Stomach (tissue), 4 donors: Measurements from ENCODE around the gene PRKAB1.

Source experiments
- EP300 ChIP-seq: sonication (generic); formaldehyde crosslinking; IDR thresholded peaks from one replicate; pipeline ENCODE4 v1.6.1; 2017; ENCODE audit warnings: antibody characterized with exemption
- POLR2A ChIP-seq, 4 donors: fragments of 450-650 bp; IDR thresholded peaks; one replicate each; pipeline ENCODE4 v1.6.1; 2016; ENCODE audit warnings: antibody characterized with exemption in 4 of 4, control low read depth in 2 of 4, mild to moderate bottlenecking in 1 of 4, moderate library complexity in 1 of 4
- POLR2AphosphoS5 ChIP-seq, 3 donors: sonication (generic); formaldehyde crosslinking; IDR thresholded peaks; one replicate each; pipeline ENCODE4 v1.6.1; 2016; ENCODE audit warnings: antibody characterized with exemption in 3 of 3
- TF ChIP-seq, protein P1 (sequence below), 7 experiments: fragments of 450-650 bp in 4 of 7; fragments of 200-600 bp in 3 of 7; sonication (generic) in 3 of 7; IDR thresholded peaks; one replicate each; pipeline ENCODE4 v1.5.1; 2016 to 2019; ENCODE audit warnings: antibody characterized with exemption in 7 of 7, control low read depth in 2 of 7, mild to moderate bottlenecking in 1 of 7

DNA sequence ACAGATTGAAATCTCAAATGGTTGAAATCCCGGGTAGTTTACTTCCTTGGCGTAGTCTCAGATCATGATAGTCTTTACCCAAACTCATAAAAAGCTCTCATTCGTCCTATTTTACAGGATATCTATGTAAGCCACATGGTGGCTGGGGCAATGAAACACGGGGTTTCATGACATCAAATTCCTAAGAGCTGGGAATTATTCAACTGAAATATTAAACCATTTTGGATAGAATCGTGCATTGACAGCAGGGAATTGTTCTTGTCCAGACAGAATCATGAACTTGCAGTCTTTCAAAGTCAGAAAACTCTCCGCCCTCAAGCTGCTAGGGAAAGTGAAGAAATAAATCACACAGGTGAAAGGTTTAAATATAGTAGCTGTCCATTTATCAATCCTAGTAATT lies 33.2 kb upstream of the PRKAB1 start:
- TF ChIP-seq, protein P1, sequence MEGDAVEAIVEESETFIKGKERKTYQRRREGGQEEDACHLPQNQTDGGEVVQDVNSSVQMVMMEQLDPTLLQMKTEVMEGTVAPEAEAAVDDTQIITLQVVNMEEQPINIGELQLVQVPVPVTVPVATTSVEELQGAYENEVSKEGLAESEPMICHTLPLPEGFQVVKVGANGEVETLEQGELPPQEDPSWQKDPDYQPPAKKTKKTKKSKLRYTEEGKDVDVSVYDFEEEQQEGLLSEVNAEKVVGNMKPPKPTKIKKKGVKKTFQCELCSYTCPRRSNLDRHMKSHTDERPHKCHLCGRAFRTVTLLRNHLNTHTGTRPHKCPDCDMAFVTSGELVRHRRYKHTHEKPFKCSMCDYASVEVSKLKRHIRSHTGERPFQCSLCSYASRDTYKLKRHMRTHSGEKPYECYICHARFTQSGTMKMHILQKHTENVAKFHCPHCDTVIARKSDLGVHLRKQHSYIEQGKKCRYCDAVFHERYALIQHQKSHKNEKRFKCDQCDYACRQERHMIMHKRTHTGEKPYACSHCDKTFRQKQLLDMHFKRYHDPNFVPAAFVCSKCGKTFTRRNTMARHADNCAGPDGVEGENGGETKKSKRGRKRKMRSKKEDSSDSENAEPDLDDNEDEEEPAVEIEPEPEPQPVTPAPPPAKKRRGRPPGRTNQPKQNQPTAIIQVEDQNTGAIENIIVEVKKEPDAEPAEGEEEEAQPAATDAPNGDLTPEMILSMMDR (IDR thresholded peaks at IDR 0.05) = no peak
- TF ChIP-seq POLR2A (IDR thresholded peaks at IDR 0.05) = no peak
- TF ChIP-seq EP300 = no peak
- TF ChIP-seq POLR2AphosphoS5 (IDR thresholded peaks at IDR 0.05) = no peak
